Stimulated activated CD8-positive, alpha-beta memory T cell treated with anti-CD3 and anti-CD28 coated beads, Interleukin-7, amount 100 ng/mL, for 1 hour (primary cell): ENCODE measurements around the gene TSC2.
"Not testable (repeated sequence)": the region's sequence is repeated elsewhere in the genome, so short reads cannot be mapped to it uniquely, and the experiment has no call there.

Experiments
- DNase-seq, 2 donors: peaks; one replicate each; pipeline ENCODE4 v3.0.0-alpha.2; 2020; ENCODE audit warnings: low read depth in 2 of 2

Gene TSC2

GRCh38 chr16:2122429-2122828, 74.6 kb downstream of the TSC2 start:
- DNase-seq = no peak

GRCh38 chr16:2122934-2123683, 75.3 kb downstream of the TSC2 start:
- DNase-seq = not testable (repeated sequence)

- not testable (repeated sequence) for DNase-seq
These were observed 76.1 kb downstream of the TSC2 start for GRCh38 chr16:2123706-2124376.

- DNase-seq = not testable (repeated sequence)
These were observed 76.5 kb downstream of the TSC2 start for GRCh38 chr16:2124377-2124693.

GRCh38 chr16:2124694-2125444, 77.1 kb downstream of the TSC2 start:
- not testable (repeated sequence) for DNase-seq

- not testable (repeated sequence) for DNase-seq
These were observed 77.8 kb downstream of the TSC2 start for GRCh38 chr16:2125609-2126008.

GRCh38 chr16:2126161-2126743, 78.5 kb downstream of the TSC2 start:
- DNase-seq = not testable (repeated sequence)

- DNase-seq = not testable (repeated sequence)
These were observed 79.3 kb downstream of the TSC2 start for GRCh38 chr16:2126928-2127556.

GRCh38 chr16:2127630-2128280, 80.0 kb downstream of the TSC2 start:
- not testable (repeated sequence) for DNase-seq

- not testable (repeated sequence) for DNase-seq
These were observed 81.5 kb downstream of the TSC2 start for GRCh38 chr16:2129251-2129650.

GRCh38 chr16:2129890-2130447, 82.2 kb downstream of the TSC2 start:
- not testable (repeated sequence) for DNase-seq

- DNase-seq = not testable (repeated sequence)
These were observed 86.0 kb downstream of the TSC2 start for GRCh38 chr16:2133797-2134196.

- DNase-seq = not testable (repeated sequence)
These were observed 87.3 kb downstream of the TSC2 start for GRCh38 chr16:2135071-2135470.

GRCh38 chr16:2135770-2136490, 88.1 kb downstream of the TSC2 start, which contains the start of gene PKD1:
PKD1 (minus strand) TSS chr16:2135898; CDS start chr16:2135689, 209 bp downstream.
- DNase-seq = peak; percentile 94 to 97
